SU-DHL-6 (cell line): ENCODE results near the gene HORMAD2.

ENCODE experiments used
- CTCF ChIP-seq: fragments of 200-600 bp; sonication (generic); IDR thresholded peaks from one replicate; pipeline ENCODE4 v1.5.1; 2017; ENCODE audit warnings: antibody characterized with exemption, mild to moderate bottlenecking, low read length, moderate library complexity; ENCODE audit not compliant: insufficient read depth, poor library complexity, severe bottlenecking
- EZH2phosphoT487 ChIP-seq: fragments of 200-600 bp; sonication (generic), shearing (Covaris generic); conservative IDR thresholded peaks from 2 replicates; pipeline ENCODE4 v1.6.1; 2018; ENCODE audit warnings: mild to moderate bottlenecking, antibody characterized with exemption, low read length, moderate library complexity, mixed read lengths

- no peak for TF ChIP-seq CTCF
- TF ChIP-seq EZH2phosphoT487 = no peak
Measured at GRCh38 chr22:30186510-30186909, 106.2 kb downstream of the HORMAD2 start.
